ENCODE data around the gene ATP2C1.
A peak's percentile ranks its signal among the peaks of the same experiment; 100 is the strongest.
"Not testable (repeated sequence)": the region's sequence is repeated elsewhere in the genome, so short reads cannot be mapped to it uniquely, and the experiment has no call there.

The ATP2C1 gene, protein sequence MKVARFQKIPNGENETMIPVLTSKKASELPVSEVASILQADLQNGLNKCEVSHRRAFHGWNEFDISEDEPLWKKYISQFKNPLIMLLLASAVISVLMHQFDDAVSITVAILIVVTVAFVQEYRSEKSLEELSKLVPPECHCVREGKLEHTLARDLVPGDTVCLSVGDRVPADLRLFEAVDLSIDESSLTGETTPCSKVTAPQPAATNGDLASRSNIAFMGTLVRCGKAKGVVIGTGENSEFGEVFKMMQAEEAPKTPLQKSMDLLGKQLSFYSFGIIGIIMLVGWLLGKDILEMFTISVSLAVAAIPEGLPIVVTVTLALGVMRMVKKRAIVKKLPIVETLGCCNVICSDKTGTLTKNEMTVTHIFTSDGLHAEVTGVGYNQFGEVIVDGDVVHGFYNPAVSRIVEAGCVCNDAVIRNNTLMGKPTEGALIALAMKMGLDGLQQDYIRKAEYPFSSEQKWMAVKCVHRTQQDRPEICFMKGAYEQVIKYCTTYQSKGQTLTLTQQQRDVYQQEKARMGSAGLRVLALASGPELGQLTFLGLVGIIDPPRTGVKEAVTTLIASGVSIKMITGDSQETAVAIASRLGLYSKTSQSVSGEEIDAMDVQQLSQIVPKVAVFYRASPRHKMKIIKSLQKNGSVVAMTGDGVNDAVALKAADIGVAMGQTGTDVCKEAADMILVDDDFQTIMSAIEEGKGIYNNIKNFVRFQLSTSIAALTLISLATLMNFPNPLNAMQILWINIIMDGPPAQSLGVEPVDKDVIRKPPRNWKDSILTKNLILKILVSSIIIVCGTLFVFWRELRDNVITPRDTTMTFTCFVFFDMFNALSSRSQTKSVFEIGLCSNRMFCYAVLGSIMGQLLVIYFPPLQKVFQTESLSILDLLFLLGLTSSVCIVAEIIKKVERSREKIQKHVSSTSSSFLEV

DNA sequence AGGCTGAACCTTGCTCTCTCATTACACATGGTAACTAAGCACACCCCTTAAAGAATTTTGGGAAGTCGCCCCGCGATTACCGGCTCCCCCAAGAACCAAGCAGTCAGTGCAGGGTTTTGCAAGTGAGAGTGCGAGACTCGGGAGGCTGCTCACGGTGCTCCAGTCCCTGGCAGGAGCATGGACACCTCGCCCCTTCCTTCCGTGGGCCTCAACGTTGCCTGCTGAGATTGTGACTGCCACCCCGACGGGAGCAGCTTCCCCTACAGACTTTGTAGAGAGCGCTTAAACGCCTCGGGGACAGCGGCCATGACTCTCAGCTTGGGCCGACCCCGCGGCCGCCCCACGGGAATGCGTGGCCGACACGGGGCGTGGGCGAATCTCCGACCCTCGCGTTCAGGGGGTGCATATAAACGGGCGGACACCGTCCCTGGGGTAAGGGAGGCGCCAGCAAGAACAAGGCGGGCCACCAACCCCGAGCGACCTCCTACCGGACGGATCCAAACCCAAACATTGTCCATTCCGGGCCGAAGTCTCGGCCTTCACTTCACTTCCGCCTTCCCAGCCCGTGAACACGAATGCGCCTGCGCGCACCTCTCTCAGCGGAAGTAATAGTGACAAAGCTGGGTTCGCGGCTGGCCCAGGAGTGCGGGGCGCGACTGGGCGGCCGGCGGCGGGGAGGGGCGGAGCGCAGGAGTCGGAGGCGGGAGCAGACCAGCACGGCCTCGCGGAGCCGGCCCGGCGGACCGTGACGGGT lies at the start of gene ATP2C1:
TSS of gene ATP2C1 (plus strand) at position 709 of the 754 bp plus-strand sequence. CDS start 686 bp downstream, outside the sequence.
- in situ Hi-C loops (cut with HindIII; ENCODE audit: low pct_ligation_motif_present, low pct_unique_long_range_greater_than_20kb, low sequenced_read_pairs) = no loop called here
- DNase-seq = peak; percentile 94

DNA sequence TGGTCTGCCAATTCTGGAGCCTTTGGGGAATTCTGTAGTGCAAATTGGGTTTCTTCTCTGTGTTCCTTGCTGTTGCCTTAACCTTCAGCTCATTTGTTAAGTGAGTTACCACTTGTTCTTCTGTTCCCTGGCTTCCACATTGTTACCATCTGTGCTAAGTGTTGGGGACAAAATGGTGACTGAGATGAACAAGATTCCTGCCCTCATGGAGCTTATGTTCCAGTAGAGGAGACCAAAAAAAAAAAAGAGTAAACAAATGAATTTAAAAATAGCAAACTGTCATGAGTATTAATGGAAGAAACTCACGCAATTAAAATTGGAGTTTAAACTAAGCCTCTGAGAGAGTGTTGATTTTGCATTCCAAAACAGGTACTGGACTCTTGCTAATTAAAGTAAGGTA lies 49.4 kb upstream of the ATP2C1 start:
- in situ Hi-C loops (cut with HindIII; ENCODE audit: low pct_ligation_motif_present, low pct_unique_long_range_greater_than_20kb, low sequenced_read_pairs) = no loop called here
- no peak for DNase-seq

DNA sequence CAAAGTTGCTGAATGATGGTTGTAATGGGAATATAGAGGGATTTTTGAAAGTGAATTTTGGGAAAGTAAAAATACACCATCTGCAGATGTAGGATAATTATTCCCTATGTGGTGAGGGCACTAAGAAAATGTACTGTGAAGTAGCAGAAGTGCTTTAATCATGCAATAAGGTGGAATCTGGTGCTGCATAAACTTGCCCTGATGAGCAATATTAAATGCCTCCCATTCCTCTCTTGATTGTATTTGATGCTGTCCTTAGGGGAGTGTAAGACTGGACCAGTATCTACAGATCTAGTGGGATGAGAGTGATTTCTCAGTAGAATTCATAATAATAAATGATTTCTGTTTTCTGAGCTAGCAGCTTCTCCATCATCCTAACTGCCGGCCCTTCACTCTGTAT lies 47.7 kb upstream of the ATP2C1 start:
- in situ Hi-C loops (cut with HindIII; ENCODE audit: low pct_ligation_motif_present, low pct_unique_long_range_greater_than_20kb, low sequenced_read_pairs) = no loop called here
- DNase-seq = no peak

DNA sequence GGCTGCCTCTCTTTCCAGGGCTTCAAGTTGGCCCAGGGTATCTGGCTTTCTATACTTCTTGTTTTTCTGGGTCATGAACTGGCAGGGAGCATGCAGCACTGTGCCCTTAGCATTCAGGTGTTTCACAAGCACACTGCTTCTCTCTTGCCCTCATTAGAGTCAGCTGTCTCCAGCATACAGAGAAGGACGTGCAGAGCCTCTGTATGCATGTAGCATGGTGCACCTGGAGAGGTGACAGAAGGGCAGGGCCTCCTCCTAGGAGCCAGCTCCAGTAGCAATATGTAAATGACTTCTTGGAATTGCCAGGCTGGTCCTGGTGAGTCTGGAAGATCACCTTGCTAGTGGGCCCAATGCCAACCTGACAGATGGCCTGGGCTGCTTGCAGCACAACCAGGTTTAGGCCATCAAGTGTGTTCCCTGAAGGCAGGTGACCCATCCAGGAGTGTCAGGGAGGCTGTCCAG lies 44.8 kb upstream of the ATP2C1 start:
- in situ Hi-C loops (cut with HindIII; ENCODE audit: low pct_ligation_motif_present, low pct_unique_long_range_greater_than_20kb, low sequenced_read_pairs) = no loop called here
- no peak for DNase-seq

DNA sequence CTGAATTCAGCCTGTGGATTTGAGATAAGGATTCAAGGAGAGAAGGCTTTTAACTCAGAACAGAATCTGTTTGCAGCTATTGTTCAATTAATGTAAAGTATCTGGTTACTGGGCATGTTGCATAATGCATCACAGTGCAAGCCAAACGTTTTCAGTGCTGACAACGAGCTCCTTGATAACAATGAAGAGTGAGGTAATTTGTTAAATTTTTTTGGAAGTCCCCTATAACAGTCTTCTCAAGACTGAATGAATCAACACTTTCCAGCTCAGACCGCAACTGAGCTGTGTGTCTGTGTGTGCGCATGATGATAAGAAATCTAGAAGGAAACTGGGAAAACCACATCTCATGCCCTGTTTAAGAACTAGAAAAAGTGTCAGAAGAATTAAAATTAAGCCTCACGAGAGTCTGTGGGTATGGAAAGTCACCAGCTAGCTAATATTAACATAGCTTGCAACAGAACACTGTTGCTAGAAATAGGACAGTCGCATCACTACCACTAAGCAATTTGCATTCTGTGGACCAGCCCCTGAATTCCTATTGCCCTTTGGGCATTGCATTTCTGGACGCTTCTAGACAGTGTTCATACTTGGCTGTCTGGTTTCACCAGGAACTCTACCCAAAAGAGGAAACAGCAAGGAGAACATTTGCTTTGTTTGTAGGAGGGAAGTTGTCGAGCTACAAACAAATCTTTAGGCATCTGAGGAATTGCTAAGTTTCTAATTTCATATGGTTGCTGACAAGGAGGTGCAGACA lies 43.7 kb upstream of the ATP2C1 start:
- no peak for DNase-seq
- in situ Hi-C loops (cut with HindIII; ENCODE audit: low pct_ligation_motif_present, low pct_unique_long_range_greater_than_20kb, low sequenced_read_pairs) = no loop called here

DNA sequence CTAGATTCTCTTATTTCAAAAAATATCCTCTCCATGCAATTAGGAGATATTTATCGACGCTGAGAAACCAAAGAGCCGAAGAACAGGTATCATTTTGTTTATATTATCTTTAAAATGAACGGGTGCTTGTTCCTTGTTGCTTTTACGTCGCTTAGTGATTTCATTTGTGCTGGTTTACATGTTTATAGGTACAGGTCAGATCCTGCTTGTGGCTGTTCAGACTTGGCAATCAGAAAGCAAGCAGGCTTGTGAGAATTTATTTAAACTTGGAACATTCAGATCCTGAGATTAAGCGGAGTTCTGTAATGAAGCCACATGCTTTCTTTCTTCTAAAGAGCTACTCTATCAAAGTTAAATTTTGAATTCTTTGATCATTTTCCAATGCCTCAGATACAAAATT lies 43.0 kb upstream of the ATP2C1 start:
- no peak for DNase-seq
- in situ Hi-C loops (cut with HindIII; ENCODE audit: low pct_ligation_motif_present, low pct_unique_long_range_greater_than_20kb, low sequenced_read_pairs) = no loop called here

DNA sequence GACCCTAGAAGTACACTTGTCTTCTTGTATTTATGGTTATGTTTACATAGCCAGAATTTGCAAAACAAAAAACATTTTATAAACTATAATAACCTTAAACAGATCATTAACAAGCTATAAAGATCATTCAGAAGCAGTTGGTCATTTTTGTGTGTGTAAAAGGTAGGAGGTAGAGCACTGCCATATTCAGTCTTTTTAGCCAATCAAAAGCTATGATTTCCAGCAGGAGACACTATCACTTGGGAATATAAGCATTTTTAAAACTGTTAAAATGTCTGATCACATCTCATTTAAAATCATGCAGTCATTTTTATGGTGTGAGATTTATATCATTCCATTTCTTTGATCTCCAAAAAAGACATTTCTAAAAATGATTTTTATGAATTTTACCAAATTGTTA lies 42.6 kb upstream of the ATP2C1 start:
- no peak for DNase-seq
- in situ Hi-C loops (cut with HindIII; ENCODE audit: low pct_ligation_motif_present, low pct_unique_long_range_greater_than_20kb, low sequenced_read_pairs) = no loop called here

DNA sequence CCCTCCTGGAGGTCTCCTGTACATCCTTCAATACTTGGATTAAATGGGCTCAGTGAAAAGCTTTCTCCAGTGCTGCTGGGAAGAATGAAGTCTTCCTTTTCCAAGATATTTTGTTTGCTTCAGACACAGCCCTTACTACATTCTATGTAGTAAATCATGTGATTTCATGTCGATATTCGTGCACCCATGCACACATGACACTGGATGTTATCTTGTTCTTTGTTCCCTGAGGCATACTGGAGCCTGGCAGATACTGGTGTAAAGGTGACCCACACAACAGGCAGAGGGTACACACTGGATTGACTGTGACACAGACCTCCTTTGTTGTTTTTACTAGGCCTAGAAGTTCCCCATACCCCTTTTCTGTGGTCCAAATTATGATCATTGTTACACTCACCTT lies 40.3 kb upstream of the ATP2C1 start:
- in situ Hi-C loops (cut with HindIII; ENCODE audit: low pct_ligation_motif_present, low pct_unique_long_range_greater_than_20kb, low sequenced_read_pairs) = no loop called here
- DNase-seq = no peak

DNA sequence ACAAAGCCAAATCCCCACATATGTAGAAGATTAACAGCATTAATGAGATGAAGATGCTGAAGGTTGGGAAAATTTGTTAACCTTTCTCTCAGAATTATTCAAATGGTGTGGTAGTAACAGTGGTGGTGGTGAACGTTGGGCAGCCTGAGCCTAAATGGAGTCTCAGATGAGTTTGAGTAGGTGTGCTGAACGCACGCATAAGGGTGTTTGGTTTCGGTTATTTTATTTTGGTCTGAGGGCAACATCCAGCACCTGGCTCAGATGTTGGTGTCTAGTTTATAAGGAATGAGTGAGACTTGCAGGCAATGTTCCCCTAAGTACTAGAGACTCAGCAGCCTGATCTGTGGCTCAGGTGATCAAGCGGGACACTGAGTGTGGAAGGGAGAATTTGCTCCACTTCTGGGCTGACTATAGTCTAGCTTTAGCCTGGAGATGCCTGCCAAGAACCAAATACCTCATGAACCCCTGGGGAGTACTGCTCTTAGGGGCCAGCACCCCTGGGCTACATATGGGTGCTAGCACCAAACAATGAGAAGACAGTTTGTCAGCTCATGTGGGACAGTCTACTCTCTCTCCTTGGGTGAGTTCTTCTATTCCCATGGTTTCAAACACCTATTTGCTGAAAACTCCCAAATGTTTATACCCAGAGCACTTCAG lies 39.5 kb upstream of the ATP2C1 start:
- in situ Hi-C loops (cut with HindIII; ENCODE audit: low pct_ligation_motif_present, low pct_unique_long_range_greater_than_20kb, low sequenced_read_pairs) = no loop called here
- DNase-seq = no peak

DNA sequence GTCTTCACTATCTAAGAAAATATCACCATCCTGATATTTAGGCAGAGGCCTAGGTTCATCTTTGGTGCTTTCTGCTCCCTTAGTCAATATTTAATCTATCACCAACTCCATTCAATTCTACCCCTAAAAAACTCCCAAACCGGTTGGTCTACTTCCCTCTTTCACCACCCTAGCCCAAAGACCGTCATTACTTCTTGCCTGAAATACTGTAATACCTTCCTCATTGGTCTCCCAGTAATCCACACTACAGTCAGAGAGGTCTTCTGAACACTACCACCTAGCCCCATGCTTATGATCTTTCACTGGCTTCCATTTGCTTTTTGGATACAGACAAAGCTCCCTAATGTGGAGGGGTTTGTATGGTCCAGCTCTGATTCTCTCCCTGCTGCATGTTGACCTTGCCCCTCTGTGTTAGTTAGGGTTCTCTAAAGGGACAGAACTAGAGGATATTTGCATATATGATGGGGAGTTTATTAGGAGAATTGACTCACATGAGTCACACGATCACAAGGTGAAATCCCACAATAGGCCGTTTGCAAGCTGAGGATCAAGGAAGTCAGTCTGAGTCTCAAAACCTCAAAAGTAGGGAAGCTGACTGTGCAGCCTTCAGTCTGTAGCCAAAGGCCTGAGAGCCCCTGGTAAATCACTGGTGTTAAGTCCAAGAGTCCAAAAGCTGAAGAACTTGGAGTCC lies 36.4 kb upstream of the ATP2C1 start:
- in situ Hi-C loops (cut with HindIII; ENCODE audit: low pct_ligation_motif_present, low pct_unique_long_range_greater_than_20kb, low sequenced_read_pairs) = no loop called here
- DNase-seq = no peak

DNA sequence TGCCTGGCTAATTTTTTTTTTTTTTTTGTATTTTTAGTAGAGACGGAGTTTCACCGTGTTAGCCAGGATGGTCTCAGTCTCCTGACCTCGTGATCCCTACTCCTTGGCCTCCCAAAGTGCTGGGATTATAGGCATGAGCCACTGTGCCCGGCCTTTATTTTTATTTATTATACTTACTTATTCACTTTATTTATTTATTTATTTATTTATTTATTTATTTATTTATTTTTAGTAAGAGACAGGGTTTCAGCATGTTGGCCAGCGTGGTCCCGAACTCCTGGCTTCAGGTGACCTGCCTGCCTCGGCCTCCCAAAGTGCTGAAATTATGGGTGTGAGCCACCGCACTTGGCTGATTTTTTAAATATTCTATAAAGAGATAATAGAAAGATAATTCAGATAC lies 31.8 kb upstream of the ATP2C1 start:
- DNase-seq; in situ Hi-C loops (cut with HindIII; ENCODE audit: low pct_ligation_motif_present, low pct_unique_long_range_greater_than_20kb, low sequenced_read_pairs): not testable (repeated sequence)

DNA sequence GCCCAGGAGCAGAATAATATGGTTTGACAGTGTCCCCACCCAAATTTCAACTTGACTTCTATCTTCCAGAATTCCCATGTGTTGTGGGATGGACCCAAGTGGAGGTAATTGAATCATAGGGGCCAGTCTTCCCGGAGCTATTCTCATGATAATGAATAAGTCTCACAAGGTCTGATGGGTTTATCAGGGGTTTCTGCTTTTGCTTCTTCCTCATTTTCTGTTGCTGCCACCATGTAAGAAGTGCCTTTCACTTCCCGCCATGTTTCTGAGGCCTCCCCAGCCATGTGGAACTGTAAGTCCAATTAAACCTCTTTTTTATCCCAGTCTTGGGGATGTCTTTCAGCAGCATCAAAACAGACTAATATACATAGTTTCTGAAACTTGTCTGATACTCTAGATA lies 28.4 kb upstream of the ATP2C1 start:
- in situ Hi-C loops (cut with HindIII; ENCODE audit: low pct_ligation_motif_present, low pct_unique_long_range_greater_than_20kb, low sequenced_read_pairs) = no loop called here
- no peak for DNase-seq

DNA sequence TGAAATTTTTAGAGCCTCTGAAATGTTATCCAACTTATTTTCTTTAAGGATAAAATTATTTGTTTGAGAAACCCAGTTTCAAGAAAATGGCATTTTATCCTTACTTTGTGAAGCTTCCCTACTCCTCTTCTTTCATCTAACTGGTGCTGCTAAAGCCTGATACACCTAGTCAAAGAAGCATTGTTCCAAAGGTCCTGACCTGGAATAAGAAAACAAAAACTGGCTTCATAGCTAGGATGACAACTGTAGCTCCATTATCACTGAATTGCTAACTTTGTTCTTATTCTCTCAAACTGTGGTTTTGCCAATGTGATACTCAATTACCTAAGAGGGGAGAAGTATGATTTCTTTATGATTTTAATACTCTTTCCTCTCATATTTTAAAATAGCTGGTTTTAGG lies 27.6 kb upstream of the ATP2C1 start:
- DNase-seq = no peak
- in situ Hi-C loops (cut with HindIII; ENCODE audit: low pct_ligation_motif_present, low pct_unique_long_range_greater_than_20kb, low sequenced_read_pairs) = no loop called here

DNA sequence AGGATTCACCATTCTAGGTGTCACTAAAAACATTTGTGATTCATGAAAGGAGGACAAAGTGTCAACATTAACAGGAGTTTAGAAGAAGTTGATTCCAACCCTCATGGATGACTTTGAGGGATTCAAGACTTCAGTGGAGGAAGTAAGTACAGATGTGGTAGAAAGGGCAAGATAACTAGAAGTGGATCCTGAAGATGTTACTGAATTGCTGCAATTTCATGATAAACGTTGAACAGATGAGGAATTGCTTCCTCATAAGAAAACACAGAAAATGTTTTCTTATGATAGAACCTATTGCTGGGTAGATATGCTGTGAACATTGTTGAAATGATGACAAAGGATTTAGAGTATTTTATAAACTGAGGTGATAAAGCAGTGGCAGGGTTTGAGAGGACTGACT lies 23.5 kb upstream of the ATP2C1 start:
- in situ Hi-C loops (cut with HindIII; ENCODE audit: low pct_ligation_motif_present, low pct_unique_long_range_greater_than_20kb, low sequenced_read_pairs) = no loop called here
- DNase-seq = no peak

DNA sequence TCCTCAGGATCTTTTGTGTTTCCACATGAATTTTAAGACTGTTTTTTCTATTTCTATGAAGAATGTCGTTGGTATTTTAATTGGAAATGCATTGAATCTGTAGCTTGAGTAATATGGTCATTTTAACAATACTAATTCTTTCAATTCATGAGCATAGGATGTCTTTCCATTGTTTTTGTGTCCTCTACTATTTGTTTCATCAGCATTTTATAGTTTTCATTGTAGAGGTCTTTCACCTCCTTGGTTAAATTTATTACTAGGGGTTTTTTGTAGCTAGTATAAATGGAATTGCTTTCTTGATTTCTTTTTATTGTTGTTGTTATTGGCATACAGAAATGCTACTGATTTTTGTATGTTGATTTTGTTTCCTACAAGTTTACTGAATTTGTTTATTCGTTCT lies 17.3 kb upstream of the ATP2C1 start:
- in situ Hi-C loops (cut with HindIII; ENCODE audit: low pct_ligation_motif_present, low pct_unique_long_range_greater_than_20kb, low sequenced_read_pairs) = no loop called here

DNA sequence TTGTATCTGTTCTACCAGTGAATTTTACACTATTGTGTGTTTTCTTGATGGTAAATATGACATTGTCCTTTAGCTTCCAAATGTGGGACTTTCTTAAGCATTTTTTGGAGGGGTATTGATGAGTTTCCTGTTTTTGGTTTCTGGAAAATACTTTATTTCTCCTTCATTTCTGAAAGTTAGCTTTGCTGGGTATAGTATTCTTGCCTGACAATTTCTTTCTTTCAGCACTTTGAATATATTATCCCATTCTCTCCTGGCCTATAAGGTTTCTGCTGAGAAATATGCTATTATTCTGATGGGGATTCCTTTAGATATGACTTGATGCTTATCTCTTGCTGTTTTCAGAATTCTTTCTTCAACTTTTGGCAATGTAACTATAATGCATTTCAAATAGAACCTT lies 15.4 kb upstream of the ATP2C1 start:
- no peak for DNase-seq
- in situ Hi-C loops (cut with HindIII; ENCODE audit: low pct_ligation_motif_present, low pct_unique_long_range_greater_than_20kb, low sequenced_read_pairs) = no loop called here

More for the DNA sequence above, 17.3 kb upstream of the ATP2C1 start:
- no peak for DNase-seq

DNA sequence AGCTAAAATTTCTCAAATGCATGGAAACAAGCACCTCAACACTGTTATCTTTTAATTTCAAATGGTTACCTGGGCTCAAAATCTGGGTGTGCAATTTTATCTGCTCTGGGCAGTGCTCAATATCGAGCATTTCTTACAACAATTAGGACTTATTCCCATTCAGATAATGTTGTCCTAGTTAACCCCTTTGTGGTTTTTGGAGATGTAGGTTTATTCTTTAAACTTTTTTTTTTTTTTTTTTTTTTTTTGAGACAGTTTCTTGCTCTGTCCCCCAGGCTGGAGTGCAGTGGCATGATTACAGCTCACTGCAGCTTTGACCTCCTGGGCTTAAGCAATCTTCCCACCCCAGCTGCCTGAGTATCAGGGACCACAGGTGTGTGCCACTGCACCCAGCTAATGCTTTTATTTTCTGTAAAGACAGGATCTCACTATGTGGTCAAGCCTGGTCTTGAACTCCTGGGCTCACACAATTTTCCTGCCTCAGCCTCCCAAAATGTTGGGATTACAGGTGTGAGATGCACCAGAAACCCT lies 4.4 kb upstream of the ATP2C1 start:
- DNase-seq = no peak
- in situ Hi-C loops (cut with HindIII; ENCODE audit: low pct_ligation_motif_present, low pct_unique_long_range_greater_than_20kb, low sequenced_read_pairs) = no loop called here

Measured in ACHN (cell line).